GM18907 (cell line): Measurements from ENCODE around the gene REC8.
A peak's percentile ranks its signal among the peaks of the same experiment; 100 is the strongest.

Experiments used
- ATAC-seq: cut with Tn5 transposase; IDR thresholded peaks from one replicate; pipeline ENCODE4 v1.9.1; 2021; ENCODE audit warnings: mild to moderate bottlenecking, moderate library complexity; ENCODE audit not compliant: unreplicated experiment

REC8 gene

GRCh38 chr14:24181371-24182077 lies 9.6 kb downstream of the REC8 start:
- ATAC-seq = no peak

DNA sequence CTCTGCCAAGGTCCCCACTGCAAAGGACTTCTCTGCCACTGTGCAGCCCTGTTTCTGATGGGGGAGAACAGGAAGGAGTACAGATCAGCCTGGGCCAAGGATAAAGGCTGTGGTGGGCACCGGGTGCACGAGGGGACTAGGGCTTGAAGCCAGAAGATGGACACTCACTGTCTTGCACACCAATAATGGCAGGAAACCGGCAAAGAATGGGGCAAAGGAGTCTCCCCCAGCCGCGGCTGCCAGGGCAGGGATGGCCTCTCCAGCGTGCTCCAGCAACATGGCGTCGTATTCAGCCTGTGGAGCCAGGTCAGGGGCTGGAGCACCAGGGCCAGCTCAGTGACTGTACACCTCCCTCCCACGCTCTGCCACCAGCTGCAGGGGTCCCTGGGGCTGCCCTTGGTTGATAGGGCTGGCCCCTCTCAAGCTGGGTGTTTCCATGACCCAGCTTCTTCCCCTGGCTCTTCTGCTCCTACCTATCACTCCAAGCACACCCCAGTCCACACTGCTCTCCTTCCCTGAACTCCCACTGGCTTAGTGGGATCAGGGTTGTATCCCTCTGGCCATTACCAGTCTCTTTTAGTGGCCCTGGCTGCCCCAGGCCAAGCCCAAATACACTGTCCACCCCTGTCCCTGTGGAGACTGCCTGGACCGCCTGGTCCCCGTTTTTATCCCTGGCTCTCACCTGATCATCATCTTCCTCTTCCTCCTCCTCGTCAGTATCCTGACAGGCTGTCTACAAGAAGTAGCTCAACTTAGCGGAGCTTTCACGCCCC lies 10.4 kb downstream of the REC8 start:
- ATAC-seq = no peak

DNA sequence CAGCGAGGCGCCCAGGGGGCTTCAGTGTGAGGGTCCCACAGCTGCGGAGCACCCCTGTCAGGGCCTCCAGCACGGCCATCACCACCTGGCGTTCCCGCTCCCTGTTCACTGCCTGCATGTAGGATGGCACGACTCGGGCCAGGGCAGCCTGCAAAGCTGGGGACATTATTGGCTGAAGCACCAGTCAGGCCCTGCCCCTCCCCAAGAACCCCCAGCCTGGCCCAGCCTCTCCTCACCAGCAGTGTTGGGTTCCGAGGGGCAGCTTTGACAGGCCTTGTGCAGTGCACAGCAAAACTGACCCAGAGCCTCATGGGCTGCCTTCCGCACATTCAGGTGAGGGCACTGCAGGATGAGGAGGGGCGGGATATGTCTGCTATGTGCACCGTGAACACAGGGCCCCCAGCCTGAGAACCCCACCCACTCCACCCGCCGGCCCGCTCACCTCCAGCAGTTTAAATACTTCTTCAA lies 11.2 kb downstream of the REC8 start:
- no peak for ATAC-seq

- no peak for ATAC-seq
Observed at GRCh38 chr14:24184104-24184970, 12.5 kb downstream of the REC8 start.

DNA sequence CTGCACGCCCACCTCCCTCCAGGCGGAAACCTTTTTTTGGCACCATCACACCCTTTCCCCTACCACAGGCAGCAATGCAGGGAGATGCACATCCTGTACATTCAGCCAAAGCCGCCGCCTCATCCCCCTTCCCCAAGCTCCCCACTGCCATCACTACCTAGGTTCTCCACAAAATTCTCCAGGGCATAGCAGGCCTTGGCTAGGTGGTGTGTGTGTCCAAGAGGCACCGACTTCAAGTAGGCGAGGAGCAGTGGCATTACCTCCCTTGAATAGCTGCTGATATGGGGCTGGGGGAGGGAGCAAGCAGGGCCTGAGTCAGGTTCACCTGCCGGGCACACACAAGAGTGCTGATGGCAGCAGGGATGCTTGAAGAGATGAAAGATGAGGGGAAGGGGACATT lies 13.1 kb downstream of the REC8 start:
- no peak for ATAC-seq

GRCh38 chr14:24185741-24186140 lies 13.9 kb downstream of the REC8 start:
- ATAC-seq = no peak

DNA sequence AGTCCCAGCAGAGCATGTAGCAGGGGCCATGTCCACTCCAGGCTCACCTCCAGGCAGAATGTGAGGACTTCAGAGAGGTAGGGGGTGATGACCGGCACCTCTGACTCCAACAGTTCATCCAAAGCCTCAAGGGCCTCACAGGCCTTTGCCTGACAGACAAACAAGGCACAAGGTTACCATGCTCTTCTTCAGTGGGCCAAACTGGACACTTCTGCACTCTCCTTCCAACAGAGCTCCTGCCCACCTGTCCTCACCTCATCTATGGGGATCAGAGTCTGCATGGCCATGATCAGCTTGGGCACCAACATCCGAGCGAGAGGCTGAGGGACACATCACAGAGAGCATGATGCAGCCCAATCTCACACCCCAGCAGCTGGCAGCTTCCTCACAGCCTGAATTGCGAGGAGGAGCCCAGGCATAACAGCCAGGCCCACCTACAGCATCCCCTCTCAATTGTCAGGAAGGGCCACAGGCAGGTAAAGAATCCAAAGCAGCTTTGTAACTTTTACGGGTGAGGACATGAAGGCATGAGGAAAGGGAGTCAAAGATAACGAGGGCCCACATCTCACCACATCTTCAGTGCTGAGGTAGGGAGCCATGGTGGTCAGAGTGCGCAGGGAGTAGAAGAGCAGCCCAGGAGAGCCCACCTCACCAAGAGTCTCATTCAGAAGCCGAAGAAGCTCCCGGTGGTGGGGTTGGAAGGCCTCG lies 15.1 kb downstream of the REC8 start:
- no peak for ATAC-seq

GRCh38 chr14:24187539-24187915 lies 15.6 kb downstream of the REC8 start:
- ATAC-seq = no peak

GRCh38 chr14:24188251-24189058 lies 16.6 kb downstream of the REC8 start, which contains the start of gene IPO4:
Gene IPO4, minus strand, starts transcription at chr14:24188816. Its CDS starts 29 bp downstream, at chr14:24188787.
- ATAC-seq = peak; percentile 80

GRCh38 chr14:24189059-24189375 lies 17.1 kb downstream of the REC8 start:
- no peak for ATAC-seq

DNA sequence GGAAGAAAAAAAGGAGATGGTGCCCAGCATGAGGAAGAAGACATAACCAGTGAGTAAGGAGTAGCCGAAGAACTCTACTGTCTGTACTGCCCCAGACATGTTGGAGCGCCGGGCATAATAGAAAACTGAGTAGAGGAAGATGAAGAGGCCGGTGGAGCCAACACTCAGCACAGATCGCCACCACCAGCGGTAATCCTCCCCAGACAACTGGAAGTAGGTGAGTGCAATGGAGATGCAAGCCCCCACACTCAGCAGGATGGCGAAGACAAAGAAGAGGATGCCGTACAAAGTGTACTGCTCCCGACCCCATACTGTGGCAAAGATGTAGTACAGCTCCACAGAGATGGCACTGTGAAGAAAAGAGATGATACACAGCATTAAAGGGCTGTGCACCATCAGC lies 17.6 kb downstream of the REC8 start:
- ATAC-seq = no peak

- ATAC-seq = no peak
Observed at GRCh38 chr14:24190416-24190815, 18.5 kb downstream of the REC8 start.

GRCh38 chr14:24192933-24193332 lies 21.1 kb downstream of the REC8 start:
- no peak for ATAC-seq

DNA sequence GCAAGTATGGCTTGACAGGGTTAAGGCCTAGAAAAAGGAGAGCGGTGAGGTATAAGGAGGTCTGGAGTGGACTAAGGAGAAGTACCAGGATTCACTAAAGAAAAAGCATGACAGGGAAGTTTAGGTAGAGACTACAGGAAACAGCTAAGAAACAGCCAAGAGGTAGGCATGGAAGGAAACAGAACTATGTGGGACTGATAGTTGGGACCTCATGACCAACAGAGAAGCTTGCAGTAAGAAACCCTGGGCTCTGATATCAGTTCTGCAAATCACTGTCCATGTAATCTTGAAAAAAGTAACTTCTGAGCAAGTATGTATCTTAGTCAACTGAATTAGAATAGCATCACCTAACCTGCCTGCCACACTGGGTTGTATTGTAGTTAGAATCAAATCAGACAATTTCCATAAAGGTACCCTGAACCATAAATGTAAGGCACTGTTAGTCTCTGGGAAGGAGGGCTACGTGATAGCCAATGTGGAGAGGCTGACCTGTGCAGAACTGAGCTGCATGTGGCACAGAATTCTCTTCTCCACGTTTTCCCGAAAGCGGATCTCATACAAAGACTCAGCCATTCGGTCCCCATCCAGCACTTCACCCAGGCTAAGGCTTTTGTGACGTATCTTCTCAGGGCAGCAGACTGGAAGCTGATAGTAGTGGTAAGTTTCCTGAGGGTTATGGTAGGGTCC lies 22.4 kb downstream of the REC8 start:
- ATAC-seq = no peak

DNA sequence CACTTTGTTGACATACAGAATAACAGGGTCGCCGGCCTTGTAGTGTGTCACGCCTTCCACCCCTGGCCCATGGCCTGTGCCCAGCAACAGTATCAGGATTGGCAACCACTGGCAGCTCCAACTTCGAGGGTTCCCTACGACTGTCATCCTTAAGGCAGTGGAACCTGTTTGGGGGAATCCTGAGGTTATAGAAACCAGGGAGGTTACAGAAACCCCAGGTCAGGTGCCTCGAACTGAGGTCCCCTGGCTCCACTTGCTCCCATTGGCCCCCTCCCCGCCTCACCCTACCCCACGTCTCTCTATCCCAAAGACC lies 22.9 kb downstream of the REC8 start:
- ATAC-seq = no peak

- peak; percentile 85 for ATAC-seq
Observed at GRCh38 chr14:24195186-24196070, 23.5 kb downstream of the REC8 start, which contains the start of gene TM9SF1. Gene TM9SF1, minus strand, starts transcription at chr14:24195441. Its CDS starts 422 bp downstream, at chr14:24195019.

DNA sequence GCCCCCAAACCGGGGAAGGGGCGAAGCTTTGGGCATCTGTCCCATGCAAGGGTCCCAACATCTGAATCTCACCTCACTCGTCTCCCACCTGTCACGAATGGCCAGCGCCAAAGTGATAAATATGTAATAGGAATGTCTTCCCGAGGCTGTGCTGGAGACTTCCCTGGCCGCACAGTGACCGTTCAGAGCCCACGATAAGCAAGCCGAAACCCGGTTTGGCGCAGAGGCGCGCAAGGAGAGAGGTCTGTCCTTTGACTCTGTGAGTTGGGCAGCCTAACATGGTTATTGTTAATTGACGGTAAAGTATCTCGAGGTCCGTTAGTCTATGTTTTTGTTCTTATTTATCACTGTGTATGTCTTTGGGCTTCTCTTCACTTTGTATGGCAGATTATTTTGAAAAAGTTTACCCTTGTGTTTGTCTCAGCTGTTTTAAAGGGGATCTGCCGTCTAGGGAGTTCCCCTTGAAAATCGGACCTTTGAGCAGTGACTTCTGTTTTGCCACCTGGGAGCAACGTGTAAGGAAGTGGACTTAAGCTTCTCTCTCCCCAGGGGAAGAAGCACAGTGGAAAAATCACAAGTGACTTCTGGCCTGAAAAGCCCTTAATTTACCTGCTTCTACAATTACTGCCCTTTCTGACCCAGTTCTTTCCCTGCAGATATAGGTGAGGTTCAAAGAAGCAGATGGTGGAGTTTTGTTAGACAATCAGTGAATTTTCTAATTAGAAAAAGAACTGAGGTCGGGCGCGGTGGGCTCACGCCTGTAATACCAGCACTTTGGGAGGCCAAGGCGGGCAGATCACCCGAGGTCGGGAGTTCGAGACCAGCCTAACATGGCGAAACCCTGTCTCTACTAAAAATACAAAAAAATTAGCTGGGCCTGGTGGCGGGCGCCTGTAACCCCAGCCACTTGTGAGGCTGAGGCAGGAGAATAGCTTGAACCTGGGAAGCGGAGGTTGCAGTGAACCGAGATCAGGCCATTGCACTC lies 24.5 kb downstream of the REC8 start:
- peak; percentile 25 for ATAC-seq
